Gastrocnemius medialis (tissue), 4 donors: ENCODE results near the gene LSM11.

ENCODE experiments used
- CTCF ChIP-seq, 5 experiments: fragments of 450-650 bp in 3 of 5; fragments of 200-600 bp in 2 of 5; sonication (generic) in 2 of 5; IDR thresholded peaks in 4 of 5; conservative IDR thresholded peaks in 1 of 5; 1 replicate in 4 of 5; 2 replicates in 1 of 5; pipeline ENCODE4 v1.5.1; 2016 to 2019; ENCODE audit warnings: antibody characterized with exemption in 5 of 5, mild to moderate bottlenecking in 3 of 5, moderate library complexity in 3 of 5
- POLR2A ChIP-seq, 2 donors: fragments of 450-650 bp; IDR thresholded peaks; one replicate each; pipeline ENCODE4 v1.6.1; 2017; ENCODE audit warnings: antibody characterized with exemption in 2 of 2, mild to moderate bottlenecking in 2 of 2, moderate library complexity in 2 of 2

DNA sequence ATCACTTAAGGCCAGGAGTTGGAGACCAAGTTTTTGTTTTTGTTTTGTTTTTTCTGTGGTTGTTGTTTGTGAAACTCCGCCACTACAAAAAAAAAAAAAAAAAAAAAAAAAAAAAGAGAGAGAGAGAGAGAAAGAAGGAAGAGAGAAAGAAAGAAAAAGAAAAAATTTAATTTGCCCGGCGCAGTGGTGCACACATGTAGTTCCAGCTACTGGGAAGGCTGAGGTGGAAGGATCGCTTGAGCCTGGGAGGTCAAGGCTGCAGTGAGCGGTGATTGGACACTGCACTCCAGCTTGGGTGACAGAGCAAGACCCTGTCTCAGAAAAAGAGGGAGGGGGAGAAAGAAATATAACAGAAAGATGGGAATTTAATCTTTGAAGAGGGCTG is 11.4 kb upstream of the LSM11 start:
- no peak for TF ChIP-seq CTCF (IDR thresholded peaks at IDR 0.05 in 4 of 5, conservative IDR thresholded peaks at IDR 0.05 in 1 of 5)
- TF ChIP-seq POLR2A (IDR thresholded peaks at IDR 0.05): no peak
